Stimulated activated CD8-positive, alpha-beta memory T cell treated with anti-CD3 and anti-CD28 coated beads, Interleukin-7, amount 100 ng/mL, for 24 hours (primary cell): ENCODE data around the gene SPOP.
"Not testable (repeated sequence)": the region's sequence is repeated elsewhere in the genome, so short reads cannot be mapped to it uniquely, and the experiment has no call there.

Experiments used
- DNase-seq: peaks from one replicate; pipeline ENCODE4 v3.0.0-alpha.2; 2020; ENCODE audit warnings: low read depth

The SPOP gene

DNA sequence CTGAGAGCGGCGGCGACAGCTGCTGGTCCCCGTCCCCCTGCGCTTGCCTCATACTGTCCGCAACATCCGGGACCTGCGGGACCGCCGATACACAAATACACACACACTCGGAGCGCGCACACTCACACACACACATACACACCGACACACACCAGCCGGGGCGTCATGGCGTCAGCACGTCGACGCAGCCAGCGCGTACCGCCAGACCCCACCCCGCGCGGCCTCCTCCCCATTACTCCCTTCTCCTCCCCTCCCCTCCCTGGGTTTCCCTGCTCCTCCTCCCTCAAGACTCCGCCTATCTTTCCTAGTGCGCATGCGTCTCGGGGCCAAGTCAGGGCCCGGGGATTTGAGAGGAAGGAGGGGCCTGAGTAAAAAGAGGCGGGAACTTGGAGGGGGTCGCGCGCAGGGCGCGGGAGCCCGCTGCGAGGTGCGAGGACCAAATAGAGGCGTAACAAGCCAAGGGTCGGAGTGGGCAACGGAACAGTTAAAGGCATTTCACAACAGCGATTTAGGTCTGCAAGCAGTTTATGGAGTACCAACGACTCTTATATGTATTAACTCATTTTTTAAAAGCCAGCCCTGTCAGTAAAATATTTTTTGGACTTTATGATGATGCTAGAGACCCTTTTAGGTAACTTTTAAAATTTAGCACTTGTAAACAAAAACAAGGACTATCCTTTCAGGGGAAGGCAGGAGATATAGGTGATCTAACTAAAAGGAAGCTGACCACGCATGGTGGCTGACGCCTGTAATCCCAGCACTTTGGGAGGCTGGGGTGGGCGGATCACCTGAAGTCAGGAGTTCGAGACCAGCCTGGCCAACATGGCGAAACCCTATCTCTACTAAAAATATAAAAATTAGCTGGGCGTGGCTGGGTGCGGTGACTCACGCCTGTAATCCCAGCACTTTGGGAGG, at the start of gene SPOP:
Gene SPOP, minus strand, starts transcription at position 165 of the 915 bp plus-strand sequence. CDS start 55,287 bp downstream, outside the sequence.
- peak; percentile 97 for DNase-seq

DNA sequence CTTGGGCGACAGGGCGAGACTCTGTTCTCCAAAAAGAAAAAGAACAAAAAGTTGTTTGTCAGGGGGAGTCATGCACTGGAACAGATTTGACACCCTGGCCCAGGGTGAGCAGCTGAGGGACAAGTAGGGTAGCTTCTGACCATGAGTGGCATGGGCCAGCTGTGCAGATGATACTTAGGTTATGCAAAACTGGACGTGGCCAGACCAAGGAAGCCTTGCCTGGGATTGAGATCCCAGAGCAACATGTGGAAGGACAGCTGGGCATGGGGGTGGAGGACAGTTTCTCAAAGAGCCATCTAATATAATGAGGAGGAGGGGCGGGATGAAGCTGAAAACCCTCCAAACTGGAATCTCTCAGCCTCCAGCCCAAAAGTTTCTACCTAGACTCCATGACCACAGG, 49.5 kb upstream of the SPOP start:
- DNase-seq, result no peak

DNA sequence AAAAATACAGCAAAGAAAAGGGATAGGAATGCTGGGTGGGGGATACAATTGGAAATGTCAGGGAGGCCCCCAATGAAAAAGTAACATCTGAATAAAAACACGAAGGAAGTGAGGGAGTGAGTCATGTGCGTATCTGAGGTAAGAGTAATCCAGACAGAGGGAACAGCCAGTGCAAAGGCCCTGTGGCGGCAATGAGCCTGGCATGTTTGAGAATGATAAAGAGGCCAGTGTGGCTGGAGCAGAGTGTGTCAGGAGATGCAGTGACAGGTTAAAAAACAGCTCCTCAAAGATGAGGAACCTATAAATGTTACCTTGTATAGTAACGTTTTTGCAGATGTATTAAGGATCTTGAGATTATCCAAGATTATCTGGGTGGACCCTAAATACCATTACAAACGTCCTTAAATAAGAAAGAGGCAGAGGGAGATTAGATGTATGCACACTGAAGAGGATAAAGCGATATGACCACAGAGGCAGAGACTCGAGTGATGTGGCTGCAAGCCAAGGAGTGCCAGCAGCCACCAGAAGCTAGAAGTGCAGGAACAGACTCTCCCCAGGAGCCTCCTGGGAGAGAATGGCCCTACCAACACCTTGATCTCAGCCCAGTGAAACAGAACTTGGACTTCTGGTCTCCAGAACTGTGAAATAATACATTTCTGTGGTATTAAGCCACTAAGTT, 47.7 kb upstream of the SPOP start:
- DNase-seq, result no peak

DNA sequence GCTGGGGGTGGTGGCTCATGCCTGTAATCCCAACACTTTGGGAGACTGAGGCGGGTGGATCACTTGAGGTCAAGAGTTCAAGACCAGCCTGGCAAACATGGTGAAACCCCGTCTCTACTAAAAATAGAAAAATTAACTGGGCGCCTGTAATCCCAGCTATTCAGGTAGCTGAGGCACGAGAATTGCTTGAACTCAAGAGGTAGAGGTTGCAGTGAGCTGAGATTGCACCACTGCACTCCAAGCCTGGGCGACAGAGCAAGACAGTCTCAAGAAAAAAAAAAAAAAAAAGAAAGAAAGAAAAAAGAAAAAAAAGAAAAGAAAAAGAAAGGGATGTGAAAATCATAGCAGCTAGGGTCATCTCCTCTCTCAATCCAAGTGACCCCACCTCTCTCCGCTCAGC, 46.7 kb upstream of the SPOP start:
- not testable (repeated sequence) for DNase-seq

DNA sequence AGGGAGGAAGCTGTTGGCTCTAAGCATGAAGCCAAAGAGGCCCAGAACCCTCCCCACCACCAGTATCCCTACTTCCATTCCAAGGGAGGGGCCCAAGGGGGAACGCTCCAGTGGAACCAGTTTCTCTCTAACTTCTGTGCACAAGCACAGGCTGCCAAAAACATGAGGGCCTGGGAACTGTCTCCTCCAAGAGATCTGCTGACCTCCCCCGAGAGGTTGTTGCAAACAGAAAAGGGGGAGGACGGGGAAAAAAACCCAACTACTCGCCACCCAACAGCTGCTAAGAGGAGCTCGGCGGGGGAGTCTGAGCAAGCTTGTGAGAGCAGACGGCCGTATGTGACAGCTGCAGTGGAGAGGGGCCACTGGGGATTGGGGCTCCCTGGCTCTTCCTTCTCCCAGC, 45.5 kb upstream of the SPOP start:
- no peak for DNase-seq

DNA sequence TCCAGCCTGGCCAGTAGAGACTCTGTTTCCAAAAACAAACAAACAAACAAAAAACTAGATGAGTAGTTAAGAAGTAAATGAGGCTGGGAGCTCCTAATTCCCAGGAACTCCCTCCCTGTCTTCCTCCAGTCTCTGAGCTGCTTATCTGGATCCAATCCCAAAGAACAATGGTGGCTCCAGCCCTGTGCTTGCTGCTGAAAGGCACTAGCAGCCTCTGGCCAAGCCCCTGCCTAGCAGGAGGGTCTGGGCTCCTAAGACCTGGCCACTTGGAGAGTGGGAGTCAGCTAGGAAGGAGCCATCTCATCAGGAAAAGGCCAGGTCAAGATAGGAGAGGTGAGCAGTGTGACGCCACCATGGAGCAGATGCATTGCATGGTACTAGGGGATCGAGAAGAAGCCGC, 44.2 kb upstream of the SPOP start:
- DNase-seq, result no peak

DNA sequence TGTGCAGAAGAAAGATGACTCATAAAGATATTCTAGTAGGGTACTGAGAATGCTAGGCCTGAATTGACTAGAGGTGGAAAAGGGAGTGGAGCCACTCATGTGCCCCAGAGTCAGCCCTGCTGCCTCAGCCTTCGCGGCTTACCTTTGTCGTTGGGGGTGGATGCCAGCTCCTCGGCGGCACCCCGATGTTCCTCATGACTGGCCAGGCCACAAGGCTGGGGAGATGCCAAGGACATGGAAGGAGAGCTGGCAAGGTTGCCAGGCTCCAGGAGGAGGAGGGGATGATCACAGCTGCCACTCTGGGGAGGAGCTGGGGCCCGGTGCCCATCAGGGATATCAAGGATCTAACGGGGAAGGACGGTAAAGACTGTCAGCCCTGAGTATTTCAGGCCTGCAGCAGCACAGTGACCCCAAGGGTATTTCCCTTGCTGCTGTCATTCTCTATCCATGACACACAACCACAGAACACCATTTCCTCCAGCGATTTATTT, 39.5 kb upstream of the SPOP start:
- no peak for DNase-seq

DNA sequence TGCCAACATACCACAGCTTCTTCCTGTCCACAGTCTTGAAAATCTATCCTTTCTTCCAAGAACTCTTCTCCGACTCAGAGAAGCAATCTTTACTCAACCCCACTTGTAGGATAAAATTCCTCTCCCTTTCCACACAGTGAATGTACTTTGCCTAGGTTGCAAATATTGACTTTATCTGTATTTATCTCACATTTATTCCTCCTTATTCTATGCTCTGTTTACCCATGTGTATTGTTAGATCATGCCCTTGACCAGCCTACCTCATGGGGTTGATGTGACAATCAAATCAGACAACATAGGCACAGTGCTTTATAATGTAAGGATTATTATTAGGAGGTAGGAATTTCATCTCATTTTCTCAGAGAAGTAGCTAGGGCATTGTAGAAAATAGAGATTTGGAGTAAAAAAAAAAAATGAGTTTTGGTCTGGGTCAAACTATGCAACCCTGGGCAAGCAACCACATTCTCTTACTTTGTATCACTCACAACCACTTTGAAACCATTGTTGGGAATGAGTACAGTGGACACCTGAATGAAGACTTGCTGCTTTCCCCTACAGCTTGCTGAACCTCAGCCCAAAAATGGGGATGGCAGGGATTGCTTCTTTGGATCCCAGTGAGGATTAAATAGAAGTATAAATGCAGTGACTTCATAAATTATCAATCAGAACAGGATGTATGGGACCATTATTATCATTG, 38.9 kb upstream of the SPOP start:
- no peak for DNase-seq

DNA sequence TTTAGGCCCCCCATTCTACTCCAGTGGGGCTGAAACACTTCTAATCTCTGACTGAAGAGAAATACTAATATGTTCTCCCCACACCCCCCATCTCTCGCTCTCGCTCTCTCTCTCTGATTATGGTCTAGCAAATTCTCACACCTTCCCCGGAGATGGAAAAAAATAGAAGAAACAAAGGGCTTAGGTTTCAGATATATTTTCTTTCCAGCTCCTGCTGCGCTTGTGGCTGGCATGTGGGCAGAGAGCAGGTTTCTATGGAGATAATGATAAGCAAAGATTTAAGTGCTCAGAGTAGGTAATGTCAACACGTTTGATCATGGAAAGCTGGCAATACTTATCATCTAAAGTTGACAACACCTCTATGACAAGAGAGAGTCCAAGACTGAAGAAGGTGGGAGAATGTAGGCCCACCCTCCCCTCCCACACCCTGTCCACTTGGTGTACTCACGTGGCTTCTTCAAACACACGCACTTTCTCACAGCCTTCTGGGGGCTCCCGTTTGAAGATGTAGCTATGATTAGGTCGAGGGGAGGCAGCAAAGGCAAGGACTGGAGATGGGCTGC, 37.9 kb upstream of the SPOP start:
- DNase-seq, result no peak

DNA sequence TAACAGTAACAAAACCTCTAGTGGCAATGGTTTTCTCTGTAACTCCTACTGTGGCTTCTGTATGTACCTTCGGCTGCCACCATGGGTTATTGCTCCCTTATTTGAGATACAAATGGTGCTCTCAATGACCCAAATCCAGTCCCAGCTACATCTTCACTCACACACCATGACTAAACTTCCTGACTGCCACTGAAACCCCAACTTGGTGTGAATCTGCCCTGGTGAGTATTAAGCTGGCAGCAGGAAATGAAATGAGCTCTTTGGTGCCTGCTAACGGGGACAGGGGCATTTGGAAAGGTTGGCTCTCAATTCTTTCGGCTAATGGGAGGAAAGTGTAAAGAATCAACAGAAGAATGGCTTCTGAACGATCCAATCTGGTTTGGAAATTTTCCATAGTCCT, 37.3 kb upstream of the SPOP start:
- DNase-seq, result no peak

DNA sequence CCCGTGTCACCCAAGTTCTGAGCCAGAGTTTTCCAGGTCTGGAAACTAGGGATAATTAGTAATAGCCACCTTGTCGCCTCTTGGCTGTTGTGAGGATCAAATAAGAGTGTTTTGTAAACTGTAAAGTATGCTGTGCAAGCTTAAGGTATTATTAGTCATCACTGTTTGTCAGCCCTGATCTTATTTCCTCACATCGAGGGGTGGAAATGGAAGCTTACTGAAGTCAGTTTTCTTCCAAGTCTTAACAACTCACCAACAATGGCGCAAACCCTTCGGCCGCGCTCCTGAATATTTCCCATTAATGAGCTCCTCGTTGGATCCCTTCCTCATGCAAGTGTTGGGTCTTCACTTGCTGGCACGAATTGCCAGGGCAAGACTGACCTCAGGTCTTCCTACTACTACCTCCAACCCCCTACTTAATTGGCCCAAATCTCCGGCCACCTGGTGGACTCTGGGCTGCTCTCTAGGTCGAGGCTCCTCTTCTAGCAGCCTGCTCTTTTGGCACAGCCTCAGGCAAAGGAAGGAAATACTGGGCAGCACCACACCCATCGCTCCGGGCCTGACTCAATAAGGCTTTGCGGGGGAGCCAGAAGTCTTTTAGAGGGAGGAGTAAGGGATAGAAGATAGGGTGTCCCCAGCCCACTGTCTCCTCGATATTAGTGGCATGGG, 30.8 kb upstream of the SPOP start:
- DNase-seq, result no peak

DNA sequence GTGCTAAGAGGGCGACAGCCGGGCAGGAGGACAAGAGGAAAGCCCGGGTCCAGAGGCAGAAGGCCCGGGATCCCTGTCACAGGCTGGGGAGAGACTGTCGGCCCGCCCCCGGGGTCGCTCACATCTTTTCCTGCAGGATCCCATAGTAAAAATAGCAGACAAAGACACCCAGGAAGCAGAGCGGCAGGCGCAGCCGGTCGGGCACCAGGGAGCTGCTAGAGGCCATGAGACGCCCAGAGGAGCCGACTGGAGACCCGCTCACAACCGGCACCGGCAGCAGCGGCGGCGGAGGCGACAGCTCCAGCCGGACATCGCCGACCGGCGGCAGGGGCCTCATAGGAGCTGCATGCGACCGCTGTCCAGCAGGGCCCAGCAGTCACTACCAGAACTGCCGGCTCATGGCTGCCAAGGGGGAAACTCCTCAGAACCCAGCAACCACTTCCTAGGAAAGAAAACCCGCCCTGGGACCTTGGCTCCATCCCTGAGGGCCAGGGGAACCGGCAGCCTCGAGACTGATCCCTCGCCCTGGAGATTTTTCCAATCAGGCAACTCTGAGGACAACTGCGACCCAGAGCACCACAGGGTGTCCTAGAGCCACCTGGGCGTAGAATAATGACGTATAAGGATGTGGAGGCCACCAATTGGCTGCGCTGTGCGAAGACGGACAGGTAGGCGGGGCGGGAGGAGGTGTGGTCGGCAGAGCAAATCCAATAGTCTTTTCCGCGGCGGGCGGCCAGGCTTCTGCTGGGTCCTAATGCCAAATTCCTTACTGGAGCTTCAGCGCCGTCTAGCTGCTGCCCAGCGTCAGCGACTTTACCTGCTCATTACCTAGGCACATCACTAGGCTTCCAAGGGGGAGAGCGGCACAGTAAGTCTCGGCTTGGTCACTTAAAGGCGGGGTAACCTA, 30.0 kb upstream of the SPOP start, which contains the start of gene SLC35B1:
Gene SLC35B1, minus strand, starts transcription at position 357 of the 907 bp plus-strand sequence. Its CDS starts 131 bp downstream, at position 226.
- peak; percentile 93 for DNase-seq

DNA sequence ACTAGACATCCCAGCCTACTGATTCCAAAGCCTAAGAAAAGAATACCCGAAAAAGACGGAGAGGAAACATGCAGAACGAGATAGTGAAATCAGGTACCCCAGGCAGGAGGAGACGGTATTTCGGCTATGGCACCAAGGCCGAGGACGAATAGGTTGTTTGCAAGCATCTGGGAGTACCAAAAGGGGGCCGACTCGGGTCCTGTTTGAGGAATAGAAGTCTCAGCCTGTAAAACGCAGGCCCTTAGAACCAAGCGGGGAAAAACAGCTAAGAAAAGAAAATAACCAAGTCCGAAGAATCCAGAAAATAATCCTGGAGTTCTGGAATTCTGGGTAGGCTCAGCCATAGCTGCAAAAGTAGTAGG, 29.3 kb upstream of the SPOP start:
- no peak for DNase-seq

DNA sequence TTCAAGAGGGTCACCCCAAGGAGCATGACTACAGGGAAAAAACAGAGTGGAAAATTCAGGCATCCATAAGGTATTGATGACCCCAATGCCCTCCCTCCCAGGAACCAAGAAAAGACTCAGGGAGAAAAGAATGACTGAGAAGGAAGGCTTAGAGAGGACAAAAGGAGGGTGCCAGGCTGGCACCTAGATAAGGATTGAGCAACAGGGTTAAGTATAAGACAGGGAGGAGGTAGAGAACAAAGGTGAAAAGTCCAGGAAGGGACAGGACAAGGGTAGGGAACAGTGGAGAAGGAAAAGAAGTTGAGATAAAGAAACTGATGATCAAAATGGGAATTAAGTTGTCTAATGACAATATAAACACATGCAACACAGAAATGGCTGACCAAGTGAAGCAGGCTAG, 27.4 kb upstream of the SPOP start:
- no peak for DNase-seq

DNA sequence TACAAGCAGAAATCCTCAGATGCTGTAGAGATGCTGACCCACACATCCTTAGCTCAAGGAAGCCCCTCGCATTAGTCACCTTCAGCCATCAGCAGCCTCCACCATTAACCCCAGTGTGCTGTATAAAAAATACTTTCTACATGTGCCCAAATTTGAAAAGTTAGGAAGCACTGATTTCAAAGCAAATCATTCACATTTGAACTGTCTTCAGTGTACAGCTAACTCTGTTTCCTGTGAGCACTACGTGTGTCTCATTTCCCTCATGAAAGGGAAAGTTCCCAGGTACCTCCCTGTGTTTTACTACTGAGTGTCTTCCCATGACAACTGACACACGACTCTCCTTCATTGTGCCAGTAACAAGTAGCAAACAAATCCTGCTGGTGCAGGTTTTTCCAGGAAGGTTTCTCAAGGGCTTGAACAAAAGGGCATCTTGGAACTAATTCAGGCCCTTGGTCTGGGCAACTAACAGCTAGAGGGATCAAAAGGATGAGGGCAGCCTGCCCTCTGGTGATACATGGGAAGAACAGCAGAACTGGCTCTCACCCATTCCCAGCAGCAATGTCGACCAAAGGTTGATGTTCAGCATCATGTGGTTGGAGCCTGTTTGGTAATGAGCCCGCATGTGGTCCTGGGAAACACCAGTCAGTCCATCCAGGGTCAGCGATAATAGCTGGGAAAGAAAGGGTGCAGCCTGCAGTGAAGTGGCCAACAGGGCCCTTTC, 25.8 kb upstream of the SPOP start:
- no peak for DNase-seq

DNA sequence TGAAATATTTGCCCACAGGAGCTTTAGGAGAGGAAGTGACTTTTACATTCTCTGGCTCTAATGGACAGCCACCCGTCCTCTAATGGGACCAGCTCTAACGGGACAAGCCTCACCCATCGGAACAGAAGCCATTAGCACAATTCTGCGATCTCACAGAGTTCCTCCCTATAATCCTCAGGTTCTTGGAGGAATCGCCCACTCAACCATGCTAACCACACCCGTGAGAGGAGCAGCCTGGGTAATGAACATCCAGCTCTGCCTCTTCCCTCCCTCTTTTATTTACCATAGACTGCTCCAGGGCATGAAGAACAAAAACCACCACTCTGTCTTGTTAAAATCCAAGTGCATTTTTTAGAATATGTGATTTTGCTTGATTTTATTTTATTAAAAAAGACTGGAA, 23.1 kb upstream of the SPOP start:
- no peak for DNase-seq

DNA sequence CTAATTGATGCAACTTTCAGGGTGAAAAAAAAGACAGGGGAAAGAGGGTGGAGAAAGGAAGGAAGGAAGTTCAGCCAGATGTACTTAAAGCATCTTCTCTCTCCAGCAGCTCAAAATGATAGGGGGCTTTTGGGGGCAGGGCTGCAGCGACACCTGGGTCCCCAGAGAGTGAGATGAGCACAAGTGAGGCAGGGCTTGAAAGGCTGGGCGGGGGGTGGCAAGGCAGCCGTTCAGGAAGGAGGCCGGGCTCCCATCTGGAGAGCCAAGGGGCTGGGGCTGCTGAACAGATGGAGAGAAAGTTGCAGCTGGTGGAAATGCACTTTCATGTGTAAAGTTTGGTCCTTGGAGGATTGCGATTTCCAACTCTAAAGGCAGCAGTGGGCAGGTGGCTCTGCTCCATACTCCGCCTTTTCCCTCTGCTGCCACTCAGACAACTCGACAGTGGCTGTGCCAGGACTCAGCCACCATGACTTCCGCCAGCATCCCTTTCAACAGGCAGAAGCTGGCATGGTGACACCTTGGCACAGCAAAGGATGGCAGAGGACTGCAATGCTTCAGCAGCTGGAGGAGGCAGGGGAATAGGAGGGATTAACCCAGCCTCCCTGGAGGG, 22.2 kb upstream of the SPOP start:
- DNase-seq, result no peak

DNA sequence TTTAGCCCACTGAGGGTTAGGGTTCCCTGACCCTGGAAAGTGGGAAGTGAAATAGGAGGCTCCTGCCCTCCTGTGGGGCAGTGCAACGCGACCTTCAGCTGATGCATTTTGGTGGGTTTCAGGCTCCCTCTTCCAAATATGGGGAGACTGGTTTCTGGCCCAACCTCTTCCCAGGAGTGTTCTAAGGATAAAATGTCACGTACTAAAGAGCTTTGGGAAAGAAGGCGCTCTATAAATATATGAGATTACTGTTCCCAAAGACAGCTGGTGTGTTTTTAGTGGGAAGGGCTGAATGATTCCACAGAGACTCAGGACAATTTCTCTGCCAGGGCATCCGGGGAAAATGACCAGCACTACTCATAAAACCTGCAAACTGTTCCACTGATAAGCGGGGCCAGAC, 20.1 kb upstream of the SPOP start:
- no peak for DNase-seq

DNA sequence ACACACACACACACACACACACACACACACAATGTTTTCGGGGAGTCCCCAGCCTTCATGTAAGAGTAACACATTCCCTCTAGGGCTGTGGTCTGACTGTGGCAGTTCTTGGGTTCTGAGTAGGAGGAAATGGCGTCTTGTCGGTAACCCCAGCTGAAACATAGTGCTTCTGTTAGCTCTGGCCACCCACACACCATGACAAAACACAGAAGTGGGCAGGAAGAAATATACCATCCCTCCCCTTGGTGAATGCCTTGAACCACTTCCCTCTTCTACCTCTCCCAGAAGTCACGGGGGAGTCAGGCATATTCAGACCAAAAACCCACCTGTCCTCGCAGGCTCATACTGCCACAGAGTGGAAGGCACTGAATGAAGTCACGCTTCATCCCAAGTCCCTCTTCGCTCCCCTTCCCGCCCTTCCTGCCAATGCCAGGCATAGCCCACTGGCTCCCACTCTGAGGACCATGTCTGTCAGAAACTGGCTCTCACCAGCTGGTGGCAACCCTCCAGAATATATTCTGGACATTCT, 18.4 kb upstream of the SPOP start:
- DNase-seq, result no peak
